Upper lobe of right lung (tissue), 1 donor: ENCODE data around the gene GID8. TPM values are rescaled to one million over a fixed set of nuclear protein-coding genes. Genes with fewer than 3 reads are reported as not detected.

ENCODE experiments used
- ATAC-seq: fragments of 200-7000 bp; cut with Tn5 transposase; one replicate; pipeline ENCODE4 v1.9.1; 2020; ENCODE audit warnings: mild to moderate bottlenecking, moderate library complexity
- DNase-seq: peaks from one replicate; pipeline ENCODE4 v3.0.0-alpha.2; 2020
- H3K27ac ChIP-seq: fragments of 200-600 bp; one replicate; pipeline ENCODE4 v1.8.0; 2022
- H3K27me3 ChIP-seq: fragments of 200-600 bp; one replicate; pipeline ENCODE4 v1.8.0; 2022; ENCODE audit warnings: mild to moderate bottlenecking
- H3K36me3 ChIP-seq: fragments of 200-600 bp; one replicate; pipeline ENCODE4 v1.8.0; 2022
- H3K4me1 ChIP-seq: fragments of 200-600 bp; one replicate; pipeline ENCODE4 v1.8.0; 2022
- H3K4me3 ChIP-seq: fragments of 200-600 bp; one replicate; pipeline ENCODE4 v1.8.0; 2022; ENCODE audit warnings: mild to moderate bottlenecking
- H3K9me3 ChIP-seq: fragments of 200-600 bp; one replicate; pipeline ENCODE4 v1.8.0; 2022
- intact Hi-C: fragments of 100-400 bp; cut with DNase I; formaldehyde crosslinking; loops from one replicate; pipeline ENCODE4 v1.11.0; 2022
- total RNA-seq: library from RNA; stranded (reverse); fragmentation: NEBNext Ultra II Directional; extraction: Animal tissue kit (Norgen Biotek cat#: 25700); gene quantifications from one replicate; pipeline ENCODE4 v1.2.1, GENCODE V29; 2021
- TF ChIP-seq, protein P1 (sequence below): fragments of 200-600 bp; IDR thresholded peaks from one replicate; pipeline ENCODE4 v1.8.0; 2022; ENCODE audit warnings: antibody characterized with exemption
- donor health status: DM: no; HTN: yes; CAD: no; lungs with severe emphysema.

GID8 gene
- total RNA-seq, 1 donor from 2014 or later = 27.4 TPM

- no peaks in the 10 kb centered on the region for H3K9me3 ChIP-seq
- no peaks in the 10 kb centered on the region for H3K27me3 ChIP-seq
- H3K4me1 ChIP-seq = no peaks in the 10 kb centered on the region
- ATAC-seq (no peak), DNase-seq (no peak)
- no peaks in the 10 kb centered on the region for H3K36me3 ChIP-seq
- intact Hi-C loops = no loop called here
- no peak overlapping the region for H3K4me3 ChIP-seq
- H3K27ac ChIP-seq = no peak overlapping the region
- TF ChIP-seq, protein P1, sequence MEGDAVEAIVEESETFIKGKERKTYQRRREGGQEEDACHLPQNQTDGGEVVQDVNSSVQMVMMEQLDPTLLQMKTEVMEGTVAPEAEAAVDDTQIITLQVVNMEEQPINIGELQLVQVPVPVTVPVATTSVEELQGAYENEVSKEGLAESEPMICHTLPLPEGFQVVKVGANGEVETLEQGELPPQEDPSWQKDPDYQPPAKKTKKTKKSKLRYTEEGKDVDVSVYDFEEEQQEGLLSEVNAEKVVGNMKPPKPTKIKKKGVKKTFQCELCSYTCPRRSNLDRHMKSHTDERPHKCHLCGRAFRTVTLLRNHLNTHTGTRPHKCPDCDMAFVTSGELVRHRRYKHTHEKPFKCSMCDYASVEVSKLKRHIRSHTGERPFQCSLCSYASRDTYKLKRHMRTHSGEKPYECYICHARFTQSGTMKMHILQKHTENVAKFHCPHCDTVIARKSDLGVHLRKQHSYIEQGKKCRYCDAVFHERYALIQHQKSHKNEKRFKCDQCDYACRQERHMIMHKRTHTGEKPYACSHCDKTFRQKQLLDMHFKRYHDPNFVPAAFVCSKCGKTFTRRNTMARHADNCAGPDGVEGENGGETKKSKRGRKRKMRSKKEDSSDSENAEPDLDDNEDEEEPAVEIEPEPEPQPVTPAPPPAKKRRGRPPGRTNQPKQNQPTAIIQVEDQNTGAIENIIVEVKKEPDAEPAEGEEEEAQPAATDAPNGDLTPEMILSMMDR = no peak
Observed at GRCh38 chr20:62962221-62962879, 24.4 kb downstream of the GID8 start.

DNA sequence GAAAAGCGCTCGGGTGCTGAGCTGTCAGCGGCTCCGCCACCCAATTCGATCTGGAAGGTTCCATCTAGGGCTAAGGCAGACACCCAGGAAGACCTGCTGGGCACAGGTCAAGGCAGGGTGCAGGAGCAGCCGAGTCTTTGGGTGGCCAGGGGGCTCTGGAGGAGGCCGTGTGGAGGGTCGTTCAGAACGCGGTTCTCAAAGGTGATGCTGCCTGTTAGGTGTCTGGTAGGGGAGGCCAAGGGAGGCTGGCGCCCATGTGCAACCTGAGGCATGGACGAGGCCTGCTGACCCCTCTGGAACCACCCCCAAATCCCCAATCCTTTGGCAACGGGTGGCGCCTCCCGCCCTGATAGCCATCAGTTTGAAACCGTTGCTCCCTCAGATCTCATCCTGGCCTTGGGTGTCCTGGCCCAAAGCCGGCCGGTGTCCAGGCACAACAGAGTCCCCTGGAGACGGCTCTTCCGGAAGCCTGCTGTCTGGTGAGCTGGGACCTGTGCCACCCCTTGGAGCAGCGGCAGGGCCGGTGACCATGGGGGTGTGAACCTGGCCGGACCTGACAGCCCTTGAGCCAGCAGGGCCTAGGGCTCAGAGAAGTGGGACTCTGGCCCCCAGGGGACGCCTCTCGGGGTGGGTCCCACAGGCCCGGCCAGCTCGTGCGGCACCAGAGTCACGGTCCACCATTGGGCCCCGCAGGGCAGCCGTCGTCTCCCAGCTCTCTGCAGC, 25.1 kb downstream of the GID8 start:
- Histone ChIP-seq H3K27me3 (no peaks in the 10 kb centered on the region), H3K4me3 (no peak overlapping the region), H3K36me3 (no peaks in the 10 kb centered on the region), H3K27ac (no peak overlapping the region), H3K9me3 (no peaks in the 10 kb centered on the region), H3K4me1 (no peaks in the 10 kb centered on the region)
- TF ChIP-seq, protein P1 = no peak
- DNase-seq (no peak), ATAC-seq (no peak)
- intact Hi-C loops = no loop called here

- no peak overlapping the region for H3K4me3 ChIP-seq
- H3K27me3 ChIP-seq = no peaks in the 10 kb centered on the region
- no peak overlapping the region for H3K27ac ChIP-seq
- no peaks in the 10 kb centered on the region for H3K36me3 ChIP-seq
- ATAC-seq (no peak), DNase-seq (no peak)
- intact Hi-C loops = no loop called here
- no peaks in the 10 kb centered on the region for H3K4me1 ChIP-seq
- H3K9me3 ChIP-seq = no peaks in the 10 kb centered on the region
- TF ChIP-seq, protein P1 = no peak
Observed at GRCh38 chr20:62963614-62964397, 25.9 kb downstream of the GID8 start.

DNA sequence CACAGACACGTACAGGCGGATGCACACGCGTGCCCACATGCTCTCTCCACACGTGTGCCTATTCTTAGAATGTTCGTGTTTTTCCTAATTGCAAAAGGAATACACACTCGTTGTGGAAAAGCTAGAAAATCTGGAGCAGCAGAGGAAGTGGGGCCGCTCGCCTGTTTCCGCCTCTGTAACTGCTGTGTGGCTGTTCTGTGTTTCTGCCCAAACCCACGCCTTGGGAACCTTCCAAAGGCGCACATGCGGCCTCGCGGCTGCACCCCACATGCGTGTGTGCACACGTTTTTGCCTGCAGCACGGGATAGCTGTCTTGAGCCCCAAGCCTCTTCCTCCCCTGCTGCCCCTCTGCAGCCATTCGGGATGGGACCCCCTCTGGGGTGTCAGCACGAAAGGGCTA, 26.8 kb downstream of the GID8 start:
- TF ChIP-seq, protein P1 = no peak
- intact Hi-C loops = no loop called here
- ATAC-seq (no peak), DNase-seq (no peak)
- Histone ChIP-seq H3K9me3 (no peaks in the 10 kb centered on the region), H3K27ac (no peak overlapping the region), H3K36me3 (no peaks in the 10 kb centered on the region), H3K4me3 (no peak overlapping the region), H3K4me1 (no peaks in the 10 kb centered on the region), H3K27me3 (peaks cover 2% of the 10 kb centered on the region)

- DNase-seq (peak; percentile 65), ATAC-seq (no peak)
- no peaks in the 10 kb centered on the region for H3K36me3 ChIP-seq
- no peak overlapping the region for H3K27ac ChIP-seq
- H3K27me3 ChIP-seq = peaks cover 7% of the 10 kb centered on the region
- TF ChIP-seq, protein P1 = no peak
- H3K4me1 ChIP-seq = no peaks in the 10 kb centered on the region
- H3K4me3 ChIP-seq = no peak overlapping the region
- no peaks in the 10 kb centered on the region for H3K9me3 ChIP-seq
- intact Hi-C loops = no loop called here
Observed at GRCh38 chr20:62965363-62965771, 27.4 kb downstream of the GID8 start.
